ENCODE measurements around the gene MSRB2. TPM values are rescaled to one million over a fixed set of nuclear protein-coding genes. Genes with fewer than 3 reads are reported as not detected.
"Not testable (repeated sequence)": the region's sequence is repeated elsewhere in the genome, so short reads cannot be mapped to it uniquely, and the experiment has no call there.

MSRB2 gene
- total RNA-seq, 1 donor from 2014 or later, result 15.5 TPM

DNA sequence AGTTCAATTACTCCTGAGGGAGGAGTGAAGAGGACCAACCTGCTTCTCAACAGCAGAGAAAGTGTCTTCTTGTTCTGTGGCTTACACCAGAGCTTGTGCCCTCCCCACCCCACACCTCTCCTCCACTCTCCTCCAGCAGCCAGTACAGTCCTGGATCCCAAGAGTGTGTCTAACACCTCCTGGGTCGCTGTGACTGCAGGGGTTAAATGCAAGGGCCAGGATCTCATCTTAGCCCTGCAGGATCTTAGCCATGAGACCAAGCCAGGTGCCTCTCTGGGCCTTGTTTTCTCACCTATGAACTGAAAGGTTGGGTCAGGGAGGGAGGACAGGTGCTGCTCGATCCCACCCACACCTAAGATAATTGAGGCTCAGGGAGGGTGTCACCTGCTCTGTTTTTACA is 34.5 kb upstream of the MSRB2 start:
- no peaks in the 10 kb centered on the region for H3K36me3 Mint-ChIP-seq (ENCODE audit: unreplicated experiment)
- TF ChIP-seq, protein P1, sequence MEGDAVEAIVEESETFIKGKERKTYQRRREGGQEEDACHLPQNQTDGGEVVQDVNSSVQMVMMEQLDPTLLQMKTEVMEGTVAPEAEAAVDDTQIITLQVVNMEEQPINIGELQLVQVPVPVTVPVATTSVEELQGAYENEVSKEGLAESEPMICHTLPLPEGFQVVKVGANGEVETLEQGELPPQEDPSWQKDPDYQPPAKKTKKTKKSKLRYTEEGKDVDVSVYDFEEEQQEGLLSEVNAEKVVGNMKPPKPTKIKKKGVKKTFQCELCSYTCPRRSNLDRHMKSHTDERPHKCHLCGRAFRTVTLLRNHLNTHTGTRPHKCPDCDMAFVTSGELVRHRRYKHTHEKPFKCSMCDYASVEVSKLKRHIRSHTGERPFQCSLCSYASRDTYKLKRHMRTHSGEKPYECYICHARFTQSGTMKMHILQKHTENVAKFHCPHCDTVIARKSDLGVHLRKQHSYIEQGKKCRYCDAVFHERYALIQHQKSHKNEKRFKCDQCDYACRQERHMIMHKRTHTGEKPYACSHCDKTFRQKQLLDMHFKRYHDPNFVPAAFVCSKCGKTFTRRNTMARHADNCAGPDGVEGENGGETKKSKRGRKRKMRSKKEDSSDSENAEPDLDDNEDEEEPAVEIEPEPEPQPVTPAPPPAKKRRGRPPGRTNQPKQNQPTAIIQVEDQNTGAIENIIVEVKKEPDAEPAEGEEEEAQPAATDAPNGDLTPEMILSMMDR (IDR thresholded peaks at IDR 0.05), result no peak
- no peak overlapping the region for H3K4me3 Mint-ChIP-seq (ENCODE audit: unreplicated experiment)
- peaks cover 23% of the 10 kb centered on the region for H3K27me3 Mint-ChIP-seq (ENCODE audit: unreplicated experiment)
- H3K9me3 Mint-ChIP-seq (ENCODE audit: unreplicated experiment), result peaks cover 8% of the 10 kb centered on the region
- no peaks in the 10 kb centered on the region for H3K4me1 Mint-ChIP-seq (ENCODE audit: unreplicated experiment)
- H3K27ac Mint-ChIP-seq (ENCODE audit: unreplicated experiment), result no peak overlapping the region
- DNase-seq (ENCODE audit: extremely low spot score, unreplicated experiment), result peak; percentile 59

DNA sequence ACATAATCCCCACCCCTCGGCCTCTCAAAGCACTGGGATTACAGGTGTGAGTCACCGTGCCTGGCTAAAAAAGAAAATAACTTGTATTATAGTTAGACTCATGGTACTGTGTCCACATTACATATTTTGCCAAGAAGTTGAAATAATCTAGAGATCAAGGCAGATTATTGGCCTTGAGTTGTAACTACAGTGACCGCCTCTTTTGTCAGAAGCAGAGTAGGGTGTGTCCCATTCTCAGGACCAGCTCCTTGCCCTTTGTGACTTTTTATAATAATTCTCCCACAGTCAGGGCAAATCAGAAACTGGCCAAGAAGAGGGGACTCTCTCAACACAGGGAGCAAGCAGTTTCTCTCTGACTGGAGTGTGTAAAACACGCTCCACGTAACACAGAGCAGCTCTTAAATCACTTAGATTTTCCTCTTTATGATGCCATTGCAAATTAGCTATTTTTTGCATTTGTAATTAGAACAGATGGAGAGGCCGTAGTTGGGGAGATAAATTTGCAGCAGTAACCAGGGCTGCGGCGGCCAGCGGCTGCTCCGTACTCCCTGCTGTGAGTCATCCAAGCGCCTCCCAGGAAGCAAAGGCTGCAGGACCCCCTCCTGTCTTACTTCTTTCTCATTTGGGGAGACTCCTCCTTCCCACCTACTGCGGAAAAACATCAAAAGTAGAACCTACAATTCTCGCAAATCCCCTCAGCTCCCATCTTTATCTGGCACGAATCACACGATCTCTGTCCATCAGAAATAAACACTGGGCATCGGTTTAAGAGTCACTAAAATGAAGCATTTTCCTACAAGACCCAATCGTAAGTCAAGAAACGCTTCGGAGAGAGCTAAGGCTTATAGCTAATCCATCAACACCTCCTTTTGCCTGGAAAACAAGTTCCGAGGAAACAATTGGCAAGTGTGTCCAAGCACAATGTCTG is 32.1 kb upstream of the MSRB2 start:
- H3K4me1 Mint-ChIP-seq (ENCODE audit: unreplicated experiment), result peaks cover 1% of the 10 kb centered on the region
- H3K27me3 Mint-ChIP-seq (ENCODE audit: unreplicated experiment), result peaks cover 16% of the 10 kb centered on the region
- TF ChIP-seq, protein P1 (IDR thresholded peaks at IDR 0.05), result no peak
- DNase-seq (ENCODE audit: extremely low spot score, unreplicated experiment), result peak; percentile 62
- no peak overlapping the region for H3K27ac Mint-ChIP-seq (ENCODE audit: unreplicated experiment)
- H3K36me3 Mint-ChIP-seq (ENCODE audit: unreplicated experiment), result no peaks in the 10 kb centered on the region
- no peak overlapping the region for H3K4me3 Mint-ChIP-seq (ENCODE audit: unreplicated experiment)
- H3K9me3 Mint-ChIP-seq (ENCODE audit: unreplicated experiment), result peaks cover 8% of the 10 kb centered on the region

DNA sequence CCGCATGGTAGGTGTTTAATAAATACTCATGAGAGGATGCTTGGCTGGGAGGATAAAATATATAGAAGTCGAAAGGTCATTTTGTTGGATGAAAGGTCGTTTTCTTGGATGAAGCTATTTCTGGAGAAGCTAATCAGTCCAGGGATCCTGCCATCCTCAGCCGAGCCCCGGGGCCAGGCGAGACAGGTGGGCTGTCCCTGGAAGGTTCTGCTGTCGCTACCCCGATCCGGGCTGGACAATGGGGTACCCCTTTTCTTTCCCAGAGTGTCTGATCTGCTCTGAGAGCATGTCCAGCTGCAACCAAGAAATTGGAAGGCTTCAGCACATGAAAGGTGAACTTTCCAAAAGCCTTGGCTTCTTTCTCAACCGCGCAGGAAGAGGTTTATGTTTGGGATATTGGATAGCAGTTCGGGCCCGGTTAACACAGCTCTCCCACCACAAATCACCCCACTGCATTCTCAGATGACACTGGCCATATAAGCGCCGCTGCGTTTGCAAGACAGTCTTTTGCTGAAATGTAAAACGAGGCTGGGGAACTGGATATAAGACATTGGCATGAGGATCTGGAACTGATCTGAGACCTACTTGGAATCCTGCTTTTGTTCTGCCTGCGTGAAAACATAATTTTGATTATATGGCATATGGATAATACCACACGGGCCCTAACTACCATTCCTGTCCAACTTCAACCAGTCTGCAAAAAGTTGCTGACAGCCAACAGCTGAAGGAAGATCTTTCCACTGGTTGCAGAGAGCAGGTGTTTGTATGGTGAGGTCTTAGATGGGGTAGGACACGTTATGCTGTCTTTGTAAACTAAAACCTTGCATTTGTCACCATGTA is 31.2 kb upstream of the MSRB2 start:
- no peak overlapping the region for H3K27ac Mint-ChIP-seq (ENCODE audit: unreplicated experiment)
- TF ChIP-seq, protein P1 (IDR thresholded peaks at IDR 0.05), result no peak
- H3K27me3 Mint-ChIP-seq (ENCODE audit: unreplicated experiment), result peaks cover 9% of the 10 kb centered on the region
- no peaks in the 10 kb centered on the region for H3K36me3 Mint-ChIP-seq (ENCODE audit: unreplicated experiment)
- H3K4me1 Mint-ChIP-seq (ENCODE audit: unreplicated experiment), result peaks cover 3% of the 10 kb centered on the region
- peaks cover 3% of the 10 kb centered on the region for H3K9me3 Mint-ChIP-seq (ENCODE audit: unreplicated experiment)
- DNase-seq (ENCODE audit: extremely low spot score, unreplicated experiment), result peak; percentile 73
- H3K4me3 Mint-ChIP-seq (ENCODE audit: unreplicated experiment), result no peak overlapping the region

DNA sequence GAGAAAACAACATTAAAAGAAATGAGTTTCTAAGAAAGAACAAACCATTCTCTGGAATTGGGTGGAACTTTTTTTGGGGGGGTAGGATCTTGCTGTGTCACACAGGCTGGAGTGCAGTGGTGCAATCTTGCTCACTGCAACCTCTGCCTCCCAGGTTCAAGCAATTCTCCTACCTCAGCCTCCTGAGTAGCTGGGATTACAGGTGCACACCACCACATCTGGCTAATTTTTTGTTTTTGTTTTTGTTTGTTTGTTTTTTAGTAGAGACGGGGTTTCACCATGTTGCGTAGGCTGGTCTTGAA is 30.6 kb upstream of the MSRB2 start:
- H3K27me3 Mint-ChIP-seq (ENCODE audit: unreplicated experiment); H3K4me1 Mint-ChIP-seq (ENCODE audit: unreplicated experiment); H3K27ac Mint-ChIP-seq (ENCODE audit: unreplicated experiment); DNase-seq (ENCODE audit: extremely low spot score, unreplicated experiment); H3K4me3 Mint-ChIP-seq (ENCODE audit: unreplicated experiment); H3K36me3 Mint-ChIP-seq (ENCODE audit: unreplicated experiment); H3K9me3 Mint-ChIP-seq (ENCODE audit: unreplicated experiment): not testable (repeated sequence)

DNA sequence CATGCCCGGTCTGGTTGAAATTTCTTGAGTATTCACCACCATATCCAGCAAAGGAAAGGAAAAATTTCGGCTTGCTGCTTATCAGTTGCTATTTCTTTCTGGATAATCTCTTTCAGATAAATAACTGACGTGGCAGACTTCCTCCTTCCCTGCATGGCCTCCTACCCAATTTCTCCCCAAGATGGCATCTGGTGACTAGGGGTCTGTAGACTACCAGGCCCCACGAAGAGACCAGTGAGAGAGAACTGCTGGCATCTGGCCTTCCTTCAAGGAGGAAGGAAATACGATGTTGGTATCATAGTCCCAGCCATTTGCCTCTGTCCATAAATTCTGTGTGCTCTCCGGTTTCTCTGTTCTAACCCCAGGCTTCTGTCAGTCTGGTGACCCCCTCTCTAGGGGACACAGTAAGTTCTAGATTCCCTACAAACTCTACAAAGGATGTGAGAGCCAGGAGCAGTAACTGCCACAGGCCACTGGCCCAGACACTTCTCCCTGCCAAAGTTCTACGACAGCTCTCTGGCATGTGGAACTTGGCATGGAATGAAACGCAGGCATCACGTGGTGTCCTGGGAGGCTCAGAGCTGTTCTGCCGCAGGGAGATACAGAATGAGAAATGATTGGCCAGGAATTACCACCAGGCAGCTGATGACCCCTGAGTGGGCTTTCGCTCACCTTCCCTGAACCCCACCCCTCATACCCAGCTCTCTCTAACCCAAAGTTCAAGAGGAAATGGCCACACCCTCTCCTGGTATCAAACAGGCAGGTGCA is 30.0 kb upstream of the MSRB2 start:
- no peak overlapping the region for H3K27ac Mint-ChIP-seq (ENCODE audit: unreplicated experiment)
- DNase-seq (ENCODE audit: extremely low spot score, unreplicated experiment), result peak; percentile 70
- no peak overlapping the region for H3K4me3 Mint-ChIP-seq (ENCODE audit: unreplicated experiment)
- TF ChIP-seq, protein P1 (IDR thresholded peaks at IDR 0.05), result no peak
- H3K36me3 Mint-ChIP-seq (ENCODE audit: unreplicated experiment), result no peaks in the 10 kb centered on the region
- peaks cover 3% of the 10 kb centered on the region for H3K4me1 Mint-ChIP-seq (ENCODE audit: unreplicated experiment)
- no peaks in the 10 kb centered on the region for H3K9me3 Mint-ChIP-seq (ENCODE audit: unreplicated experiment)
- peaks cover 8% of the 10 kb centered on the region for H3K27me3 Mint-ChIP-seq (ENCODE audit: unreplicated experiment)
